SK-N-SH (cell line): ENCODE measurements around the gene PTPRK. TPM values are rescaled to one million over a fixed set of nuclear protein-coding genes. Genes with fewer than 3 reads are reported as not detected.

Source experiments
- CTCF ChIA-PET: fragments of 300-600, 350-600 bp; formaldehyde crosslinking; extraction: SDS; loops from one replicate; lab custom pipeline; 2021; lab: Yijun Ruan, JAX
- POLR2A ChIA-PET: fragments of 350-600 bp; sonication (Branson Sonifier 250); formaldehyde crosslinking; extraction: SDS; loops from one replicate; lab custom pipeline; 2020; ENCODE audit warnings: antibody characterized with exemption, inconsistent platforms; lab: Yijun Ruan, JAX
- DNase-seq: peaks from one replicate; pipeline ENCODE4 v3.0.0; 2012
- H2AFZ ChIP-seq: fragments of 200-600 bp; sonication (generic); 2 replicates; pipeline ENCODE4 v1.8.1; 2016; ENCODE audit warnings: antibody characterized with exemption, mild to moderate bottlenecking, low read depth
- H3F3A ChIP-seq: fragments of 200-600 bp; sonication (generic); replicated peaks from 2 replicates; pipeline ENCODE3; 2016; ENCODE audit warnings: antibody characterized with exemption, mild to moderate bottlenecking; ENCODE audit not compliant: insufficient read depth
- H3K27ac ChIP-seq, 2 experiments: fragments of 200-500 bp in 1 of 2; fragments of 200-600 bp in 1 of 2; sonication (Bioruptor generic) in 1 of 2; sonication (generic), shearing (Covaris generic) in 1 of 2; 2 replicates each; pipeline versions ENCODE4 v1.5.1 to v1.6.1; 2014 to 2016; ENCODE audit warnings: low read depth in 2 of 2, inconsistent platforms in 1 of 2, low read length in 1 of 2, mild to moderate bottlenecking in 1 of 2, mixed read lengths in 1 of 2
- H3K27me3 ChIP-seq: fragments of 200-600 bp; sonication (generic), shearing (Covaris generic); 2 replicates; pipeline ENCODE4 v1.6.1; 2016; ENCODE audit warnings: mixed run types; ENCODE audit not compliant: insufficient read depth
- H3K36me3 ChIP-seq, 2 experiments: fragments of 200-500 bp in 1 of 2; fragments of 200-600 bp in 1 of 2; sonication (Bioruptor generic) in 1 of 2; sonication (generic) in 1 of 2; replicated peaks in 1 of 2; 2 replicates each; pipeline versions ENCODE3 to v1.5.1; 2014 to 2016; ENCODE audit warnings: low read length in 1 of 2, mild to moderate bottlenecking in 1 of 2; ENCODE audit not compliant: insufficient read depth in 2 of 2, control insufficient read depth in 1 of 2
- H3K4me1 ChIP-seq, 2 experiments: fragments of 200-500 bp in 1 of 2; fragments of 200-600 bp in 1 of 2; sonication (Bioruptor generic) in 1 of 2; sonication (generic), shearing (Covaris generic) in 1 of 2; 2 replicates each; pipeline versions ENCODE4 v1.5.1 to v1.6.1; 2014 to 2016; ENCODE audit warnings: low read depth in 1 of 2, low read length in 1 of 2, mixed run types in 1 of 2; ENCODE audit not compliant: insufficient read depth in 2 of 2, control insufficient read depth in 1 of 2
- H3K4me2 ChIP-seq: fragments of 200-600 bp; sonication (generic), shearing (Covaris generic); 2 replicates; pipeline ENCODE4 v1.6.1; 2017; ENCODE audit warnings: mixed run types
- H3K4me3 ChIP-seq, 2 experiments: fragments of 200-500 bp in 1 of 2; fragments of 200-600 bp in 1 of 2; sonication (Bioruptor generic) in 1 of 2; sonication (generic), shearing (Covaris generic) in 1 of 2; 2 replicates each; pipeline versions ENCODE4 v1.5.1 to v1.8.1; 2014 to 2016; ENCODE audit warnings: low read depth in 2 of 2, inconsistent platforms in 1 of 2, low read length in 1 of 2, mild to moderate bottlenecking in 1 of 2, mixed read lengths in 1 of 2, moderate library complexity in 1 of 2
- H3K79me2 ChIP-seq: fragments of 200-600 bp; sonication (generic); 2 replicates; pipeline ENCODE4 v1.8.1; 2017; ENCODE audit warnings: mild to moderate bottlenecking; ENCODE audit not compliant: insufficient read depth
- H3K9ac ChIP-seq: fragments of 200-600 bp; sonication (generic); 2 replicates; pipeline ENCODE4 v1.6.1; 2017; ENCODE audit warnings: mixed run types
- H3K9me2 ChIP-seq: fragments of 200-600 bp; sonication (generic); 2 replicates; pipeline ENCODE4 v1.6.1; 2017; ENCODE audit warnings: mixed run types
- H3K9me3 ChIP-seq: fragments of 200-600 bp; sonication (generic); 2 replicates; pipeline ENCODE4 v1.6.1; 2017; ENCODE audit warnings: mixed run types, mild to moderate bottlenecking, moderate library complexity
- H4K20me1 ChIP-seq: fragments of 200-600 bp; sonication (generic); 2 replicates; pipeline ENCODE4 v1.6.1; 2017; ENCODE audit warnings: mild to moderate bottlenecking, mixed run types; ENCODE audit not compliant: insufficient read depth
- CHD2 ChIP-seq: fragments of 150-350 bp; IDR thresholded peaks from 2 replicates; pipeline ENCODE4 v1.6.1; 2018; ENCODE audit warnings: low read length; ENCODE audit not compliant: partially characterized antibody
- CTCF ChIP-seq: fragments of 200-600 bp; sonication (generic); IDR thresholded peaks from 2 replicates; pipeline ENCODE4 v1.6.1; 2017; ENCODE audit warnings: antibody characterized with exemption, mild to moderate bottlenecking, moderate library complexity
- EZH2phosphoT487 ChIP-seq: fragments of 200-600 bp; sonication (generic); IDR thresholded peaks from 2 replicates; pipeline ENCODE4 v1.6.1; 2017; ENCODE audit warnings: low read depth, mixed run types, mild to moderate bottlenecking, antibody characterized with exemption, moderate library complexity, borderline replicate concordance
- IRF3 ChIP-seq: fragments of 150-350 bp; IDR thresholded peaks from 2 replicates; pipeline ENCODE4 v1.6.1; 2016; ENCODE audit warnings: mild to moderate bottlenecking, low read depth, low read length
- JUND ChIP-seq: IDR thresholded peaks from 2 replicates; pipeline ENCODE4 v1.4.0; 2012
- RAD21 ChIP-seq: IDR thresholded peaks from 2 replicates; pipeline ENCODE4 v1.6.1; 2012; ENCODE audit warnings: mild to moderate bottlenecking, low read length
- REST ChIP-seq: IDR thresholded peaks from 2 replicates; pipeline ENCODE4 v1.6.1; 2012; ENCODE audit warnings: mild to moderate bottlenecking, low read depth, low read length, moderate library complexity
- RFX5 ChIP-seq: IDR thresholded peaks from 2 replicates; pipeline ENCODE4 v1.6.1; 2012; ENCODE audit warnings: mild to moderate bottlenecking, improper control_type of control experiment, low read length
- SIN3A ChIP-seq: IDR thresholded peaks from 2 replicates; pipeline ENCODE4 v1.6.1; 2012; ENCODE audit warnings: low read depth, mild to moderate bottlenecking, low read length, moderate library complexity, borderline replicate concordance
- TAF1 ChIP-seq: IDR thresholded peaks from 2 replicates; pipeline ENCODE4 v1.6.1; 2012; ENCODE audit warnings: low read depth, mild to moderate bottlenecking, low read length, moderate library complexity, borderline replicate concordance
- USF1 ChIP-seq: IDR thresholded peaks from 2 replicates; pipeline ENCODE4 v1.4.0; 2012; ENCODE audit warnings: low read depth, borderline replicate concordance
- YY1 ChIP-seq: IDR thresholded peaks from 2 replicates; pipeline ENCODE4 v1.4.0; 2012; ENCODE audit warnings: low read depth, mild to moderate bottlenecking
- WGBS: methylation state at CpG from one replicate; pipeline ENCODE4 v1.1.6; 2017; ENCODE audit warnings: low lambda C conversion rate; 5-methylcytosine and 5-hydroxymethylcytosine counted together
- polyA plus RNA-seq, 3 experiments: library from polyadenylated mRNA; depleted of rRNA; stranded (reverse); fragments of >200 nt; gene quantifications; 2 replicates each; pipeline ENCODE4 v1.2.3, GENCODE V29; 2012

The PTPRK gene
- polyA plus RNA-seq, 1 of the 3 experiments (the other 2 are of a cell fraction): 9.5 TPM

- Histone ChIP-seq H3K27me3 (no peaks in the 10 kb centered on the region), H3K4me1 (peaks cover 0 to 3% of the 10 kb centered on the region in 2 experiments; a peak in 1 of 4 replicates), H4K20me1 (no peaks in the 10 kb centered on the region), H2AFZ (no peak overlapping the region), H3K4me2 (no peak overlapping the region), H3K79me2 (no peaks in the 10 kb centered on the region), H3K36me3 (no peaks in the 10 kb centered on the region), H3F3A (no peaks in the 10 kb centered on the region), H3K27ac (no peak overlapping the region), H3K9me3 (no peaks in the 10 kb centered on the region), H3K4me3 (no peak overlapping the region), H3K9me2 (no peaks in the 10 kb centered on the region), H3K9ac (no peak overlapping the region)
- ChIA-PET POLR2A (no interaction called here), CTCF (no interaction called here)
- 76% methylated on average over 7 of the region's 7 CpGs for WGBS
- TF ChIP-seq JUND (no peak), RAD21 (no peak), USF1 (no peak), CHD2 (no peak), RFX5 (no peak)
- no peak for DNase-seq
Measured at GRCh38 chr6:127933852-127934840, 586.3 kb downstream of the PTPRK start.

- TF ChIP-seq IRF3 (no peak), REST (no peak), RFX5 (no peak), EZH2phosphoT487 (no peak), TAF1 (no peak), SIN3A (no peak), CTCF (no peak), YY1 (no peak)
- WGBS: 62% methylated on average over 1 of the region's 1 CpG
- no peak overlapping the region for H3K9ac ChIP-seq
Measured at GRCh38 chr6:127933137-127933536, 587.3 kb downstream of the PTPRK start.

More at GRCh38 chr6:127933137-127933536, 587.3 kb downstream of the PTPRK start:
- Histone ChIP-seq H3K27me3 (no peaks in the 10 kb centered on the region), H3K79me2 (no peaks in the 10 kb centered on the region), H3K4me1 (no peaks in the 10 kb centered on the region), H3K9me2 (no peaks in the 10 kb centered on the region), H3K27ac (no peak overlapping the region), H3F3A (no peaks in the 10 kb centered on the region), H3K36me3 (no peaks in the 10 kb centered on the region), H3K9me3 (no peaks in the 10 kb centered on the region), H3K4me3 (no peak overlapping the region), H3K4me2 (no peak overlapping the region), H2AFZ (no peak overlapping the region), H4K20me1 (no peaks in the 10 kb centered on the region)
- POLR2A ChIA-PET: no interaction called here
- DNase-seq: no peak
- CTCF ChIA-PET: interaction anchor here (0.6 kb wide), 1 partner anchor 1716 kb away, joined by 3 read pairs; no protein-coding TSS in a partner anchor
